MG63 (cell line): ENCODE measurements around the gene PARG. TPM values are rescaled to one million over a fixed set of nuclear protein-coding genes. Genes with fewer than 3 reads are reported as not detected.
"Not testable (repeated sequence)": the region's sequence is repeated elsewhere in the genome, so short reads cannot be mapped to it uniquely, and the experiment has no call there.

Source experiments
- DNase-seq: peaks from one replicate; pipeline ENCODE4 v3.0.0-alpha.2; 2020
- H3K27me3 ChIP-seq: fragments of 250-450 bp; sonication (Bioruptor Pico); 2 replicates; pipeline ENCODE4 v1.5.1; 2020; ENCODE audit warnings: mild to moderate bottlenecking, moderate library complexity
- H3K36me3 ChIP-seq: fragments of 250-450 bp; sonication (Bioruptor Pico); 2 replicates; pipeline ENCODE4 v1.5.1; 2020; ENCODE audit warnings: mild to moderate bottlenecking, moderate library complexity
- H3K4me3 ChIP-seq: fragments of 250-450 bp; sonication (Bioruptor Pico); 2 replicates; pipeline ENCODE4 v1.5.1; 2020; ENCODE audit warnings: mild to moderate bottlenecking, moderate library complexity
- H3K9me3 ChIP-seq: fragments of 250-450 bp; sonication (Bioruptor Pico); 2 replicates; pipeline ENCODE4 v1.5.1; 2020; ENCODE audit warnings: mild to moderate bottlenecking, moderate library complexity
- total RNA-seq: library from RNA; depleted of rRNA; stranded (reverse); fragments of >200 nt; shearing (Covaris generic); gene quantifications from 2 replicates; pipeline ENCODE4 v1.2.3, GENCODE V29; 2014; ENCODE audit warnings: low replicate concordance

PARG gene
- total RNA-seq, 1 experiment from 2014 or later: 19.3 TPM

DNA sequence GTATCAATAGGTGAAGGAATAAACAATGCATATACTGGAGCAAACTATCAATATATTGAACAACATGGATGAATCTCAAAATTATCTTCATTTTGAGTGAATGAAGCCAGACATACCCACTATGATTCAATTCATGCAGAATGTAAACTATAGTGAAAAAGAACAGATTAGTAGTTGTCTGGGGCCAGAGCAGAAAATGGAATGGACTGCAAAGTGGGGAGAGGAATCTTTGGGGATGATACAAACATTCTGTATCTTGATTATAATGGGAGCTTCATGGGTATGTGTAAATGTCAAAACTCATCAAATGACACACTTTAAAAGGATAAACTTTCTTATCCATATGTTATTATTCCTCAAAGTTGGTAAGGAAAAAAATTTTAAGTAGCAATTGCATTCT, 23.9 kb downstream of the PARG start:
- H3K27me3 ChIP-seq, H3K4me3 ChIP-seq, DNase-seq, H3K36me3 ChIP-seq, H3K9me3 ChIP-seq: not testable (repeated sequence)

DNA sequence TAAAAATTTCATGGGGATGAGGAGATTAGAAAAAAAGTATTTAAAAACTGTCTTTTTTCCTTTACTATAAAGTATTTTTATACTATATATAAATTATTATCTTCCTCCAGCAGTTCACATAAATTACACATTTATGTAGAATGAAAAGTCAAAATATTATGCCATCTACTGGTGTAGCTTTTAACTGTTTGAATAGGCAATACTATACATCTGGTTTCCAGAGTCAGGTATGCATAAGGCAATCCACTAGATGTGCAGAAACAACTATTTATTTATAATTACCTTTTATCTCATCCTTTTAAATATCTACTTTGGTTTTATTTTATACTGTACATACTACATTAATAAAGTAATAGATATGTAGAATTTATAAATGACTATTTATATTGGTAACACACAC, 25.4 kb downstream of the PARG start:
- not testable (repeated sequence) for H3K4me3 ChIP-seq, H3K27me3 ChIP-seq, DNase-seq, H3K9me3 ChIP-seq, H3K36me3 ChIP-seq

- not testable (repeated sequence) for H3K4me3 ChIP-seq, H3K36me3 ChIP-seq, H3K27me3 ChIP-seq, DNase-seq, H3K9me3 ChIP-seq
These were observed 31.5 kb downstream of the PARG start for GRCh38 chr10:49910295-49910694.

GRCh38 chr10:49908290-49909080, 33.3 kb downstream of the PARG start:
- H3K4me3 ChIP-seq, DNase-seq, H3K27me3 ChIP-seq, H3K36me3 ChIP-seq, H3K9me3 ChIP-seq: not testable (repeated sequence)

DNA sequence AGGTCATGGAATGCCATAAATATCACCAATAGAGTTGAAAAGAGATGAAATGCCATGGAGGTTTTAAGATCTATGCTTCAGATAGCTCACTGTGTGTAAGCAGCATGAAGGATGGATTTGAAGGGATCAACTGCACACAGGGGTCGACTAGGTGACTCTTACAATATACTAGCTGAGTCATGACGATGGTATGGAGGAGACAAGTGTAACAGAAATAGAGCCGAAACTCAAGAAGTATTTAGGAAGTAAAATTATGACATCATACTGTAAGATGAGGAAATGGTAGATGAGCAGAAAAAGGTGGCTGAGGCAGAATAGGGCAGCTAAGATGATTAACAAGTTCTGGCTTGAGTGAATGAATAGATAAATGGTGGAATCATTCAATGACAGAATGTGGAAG, 38.0 kb downstream of the PARG start:
- not testable (repeated sequence) for H3K36me3 ChIP-seq, H3K9me3 ChIP-seq, H3K4me3 ChIP-seq, DNase-seq, H3K27me3 ChIP-seq

GRCh38 chr10:49900406-49900805, 41.4 kb downstream of the PARG start:
- H3K36me3 ChIP-seq, H3K9me3 ChIP-seq: not testable (repeated sequence)

DNA sequence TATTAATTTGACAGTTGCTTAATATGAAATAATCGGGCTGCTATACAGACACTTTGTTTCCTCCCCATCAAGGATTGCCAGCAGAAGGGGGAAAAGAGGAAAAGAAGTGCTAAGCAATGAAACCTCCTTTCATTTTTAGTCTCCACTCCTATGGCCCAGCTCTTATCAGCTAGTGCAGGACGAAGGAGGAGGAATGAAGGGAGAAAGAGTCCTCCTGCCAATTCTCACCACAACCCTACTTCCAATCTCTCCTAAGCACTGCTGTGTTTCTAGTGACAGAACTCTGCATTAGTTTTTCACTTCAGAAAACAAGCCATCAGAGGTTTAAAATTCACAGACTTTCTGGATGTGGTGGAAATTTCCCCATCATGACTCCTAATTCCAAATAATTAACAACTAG, 41.8 kb downstream of the PARG start:
- DNase-seq, H3K27me3 ChIP-seq, H3K9me3 ChIP-seq, H3K4me3 ChIP-seq, H3K36me3 ChIP-seq: not testable (repeated sequence)

More at GRCh38 chr10:49900406-49900805, 41.4 kb downstream of the PARG start:
- DNase-seq, H3K4me3 ChIP-seq, H3K27me3 ChIP-seq: not testable (repeated sequence)

DNA sequence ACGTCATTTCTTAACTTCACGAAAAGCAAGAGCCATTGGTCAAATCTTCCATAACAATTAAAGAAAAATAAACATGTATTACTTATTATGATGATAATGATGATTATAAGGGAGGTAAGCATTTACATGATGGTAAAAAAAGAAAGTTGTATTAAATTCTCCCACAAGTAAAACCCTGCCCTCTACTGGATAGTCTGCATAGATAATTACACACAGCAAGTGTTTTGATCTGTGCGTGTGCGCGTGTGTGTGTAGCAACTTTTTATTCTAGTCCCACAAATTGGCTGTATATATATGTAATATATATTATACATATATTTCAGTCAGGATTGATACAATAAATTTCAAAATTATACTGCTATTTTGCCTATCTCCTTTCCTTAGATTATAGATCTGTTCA, 51.8 kb downstream of the PARG start:
- H3K9me3 ChIP-seq, H3K27me3 ChIP-seq, DNase-seq, H3K4me3 ChIP-seq, H3K36me3 ChIP-seq: not testable (repeated sequence)

DNA sequence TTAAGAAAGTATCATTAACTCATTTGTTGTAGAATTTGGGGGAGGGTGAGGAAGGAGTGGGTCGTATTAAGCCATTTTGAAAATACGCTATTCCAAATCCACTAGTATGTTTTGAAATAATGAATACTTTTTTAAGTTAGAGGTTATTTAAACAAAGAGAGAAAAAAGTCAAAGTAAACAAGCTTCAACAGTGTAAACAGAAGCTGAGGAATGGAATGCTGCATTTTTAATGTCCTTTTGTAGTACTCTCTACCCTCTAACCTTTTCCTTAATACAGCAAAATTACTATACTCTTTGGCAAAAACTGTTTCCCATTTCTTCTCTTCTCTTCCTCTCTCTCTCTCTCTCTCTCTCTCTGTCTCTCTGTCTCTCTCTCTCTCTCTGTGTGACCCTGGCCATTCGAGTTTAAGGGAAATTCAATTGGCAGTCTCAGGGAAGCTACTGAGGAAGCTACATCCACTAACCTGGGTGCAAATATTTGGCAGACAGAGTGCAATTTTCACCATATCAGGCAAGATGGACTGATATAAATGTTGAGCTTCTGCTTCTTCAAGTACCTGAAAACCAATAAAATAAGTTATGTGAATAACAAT, 57.0 kb downstream of the PARG start:
- not testable (repeated sequence) for H3K27me3 ChIP-seq, H3K4me3 ChIP-seq, H3K36me3 ChIP-seq, DNase-seq, H3K9me3 ChIP-seq

DNA sequence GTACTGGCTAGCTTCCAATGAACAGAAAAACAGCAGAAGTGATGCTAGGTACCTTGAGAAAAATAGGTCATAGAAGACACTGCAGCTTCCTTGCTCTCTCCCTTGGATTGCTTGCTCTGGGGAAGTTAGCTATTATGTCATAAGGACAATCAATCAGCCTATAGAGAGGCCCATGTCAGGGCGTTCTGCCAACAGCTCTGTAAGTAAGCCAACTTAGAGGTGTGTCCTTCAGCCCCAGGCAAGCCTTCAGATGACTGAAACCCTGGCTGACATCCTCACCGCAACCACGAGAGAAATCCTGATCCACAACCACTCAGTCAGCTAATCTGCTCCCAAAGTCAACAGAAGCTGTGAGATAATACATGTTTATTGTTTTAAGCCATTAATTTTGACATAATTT, 58.0 kb downstream of the PARG start:
- not testable (repeated sequence) for H3K27me3 ChIP-seq, H3K9me3 ChIP-seq, H3K4me3 ChIP-seq, H3K36me3 ChIP-seq
- peak; percentile 62 for DNase-seq

DNA sequence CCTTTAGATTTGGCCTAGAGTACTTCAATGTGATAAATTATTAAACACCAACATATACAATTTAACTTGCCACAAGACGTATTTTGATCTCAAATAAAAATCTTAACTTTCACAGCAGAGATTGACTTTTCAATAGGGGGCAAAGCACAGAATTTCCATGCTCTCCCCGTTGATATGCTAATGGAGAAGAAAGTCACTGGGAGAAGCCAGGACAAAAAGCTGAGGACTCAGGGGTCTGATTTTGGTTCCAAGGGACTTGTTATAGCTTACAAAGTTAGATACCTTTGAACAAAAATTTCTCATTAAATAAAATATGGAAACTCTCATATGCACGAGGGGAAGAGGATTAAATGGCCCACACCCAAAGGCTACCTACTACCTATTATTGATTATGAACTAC, 59.5 kb downstream of the PARG start:
- H3K27me3 ChIP-seq, H3K36me3 ChIP-seq, H3K4me3 ChIP-seq, H3K9me3 ChIP-seq, DNase-seq: not testable (repeated sequence)

DNA sequence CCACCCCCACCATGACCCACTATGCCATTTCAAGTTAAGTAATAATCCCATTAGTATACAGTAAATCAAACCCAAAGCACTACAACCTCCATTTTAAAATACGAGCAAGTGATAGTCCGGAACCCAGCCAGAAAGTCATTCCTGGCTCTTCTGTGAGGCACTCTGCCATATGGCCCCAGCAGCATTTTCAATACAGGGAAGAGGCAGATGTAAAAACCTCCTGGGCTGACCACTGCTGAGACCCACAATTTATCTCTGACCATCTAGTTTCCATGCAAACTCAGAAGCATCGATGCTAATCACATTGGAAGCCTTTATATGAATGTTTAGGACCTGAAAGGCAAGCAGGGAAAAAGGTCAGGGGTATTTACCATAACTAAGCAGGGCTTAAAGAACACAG, 69.1 kb downstream of the PARG start:
- H3K4me3 ChIP-seq: not testable (repeated sequence)

DNA sequence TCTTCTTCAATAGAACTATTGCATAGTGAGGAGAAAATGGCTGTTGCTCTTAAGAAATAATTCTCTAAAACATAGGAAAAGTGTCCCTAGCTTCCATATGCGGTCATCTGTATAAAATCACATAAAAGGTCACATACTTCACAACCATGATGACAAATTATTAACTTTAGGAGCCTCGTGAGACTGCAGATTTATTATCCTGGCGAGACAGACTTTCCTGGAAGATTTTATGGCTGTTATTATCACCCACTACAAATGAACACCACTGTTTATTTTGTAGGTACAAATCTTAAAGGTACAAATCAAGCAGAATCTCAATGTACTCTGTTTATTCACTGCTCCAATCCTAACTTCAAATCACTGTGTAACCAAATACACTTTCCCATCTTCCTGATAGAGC, 70.4 kb downstream of the PARG start:
- not testable (repeated sequence) for DNase-seq, H3K27me3 ChIP-seq

More for the DNA sequence above, 69.1 kb downstream of the PARG start:
- DNase-seq, H3K27me3 ChIP-seq, H3K9me3 ChIP-seq, H3K36me3 ChIP-seq: not testable (repeated sequence)

GRCh38 chr10:49859933-49860332, 81.9 kb downstream of the PARG start:
- H3K9me3 ChIP-seq, H3K4me3 ChIP-seq, H3K27me3 ChIP-seq, DNase-seq, H3K36me3 ChIP-seq: not testable (repeated sequence)

More for the DNA sequence above, 70.4 kb downstream of the PARG start:
- H3K4me3 ChIP-seq, H3K9me3 ChIP-seq, H3K36me3 ChIP-seq: not testable (repeated sequence)

- H3K36me3 ChIP-seq, H3K4me3 ChIP-seq, H3K9me3 ChIP-seq, H3K27me3 ChIP-seq, DNase-seq: not testable (repeated sequence)
These were observed 83.0 kb downstream of the PARG start for GRCh38 chr10:49858697-49859382.

DNA sequence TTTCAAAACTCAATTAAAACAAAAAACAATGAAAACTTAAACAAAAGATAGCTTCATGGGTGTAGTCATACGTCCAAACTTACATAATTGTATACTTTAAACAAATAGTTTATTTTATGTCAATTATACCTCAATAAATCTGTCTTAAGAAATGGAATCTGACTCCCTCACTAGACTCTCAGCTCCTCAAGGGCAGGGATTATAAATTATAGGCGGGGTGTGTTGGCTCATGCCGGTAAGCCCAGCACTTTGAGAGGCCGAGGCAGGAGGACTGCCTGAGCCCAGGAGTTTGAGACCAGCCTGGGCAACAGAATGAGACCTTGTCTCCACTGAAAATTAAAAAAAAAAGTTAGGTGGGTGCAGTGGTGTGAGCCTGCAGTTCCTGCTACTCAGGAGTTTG, 92.3 kb downstream of the PARG start:
- not testable (repeated sequence) for DNase-seq, H3K9me3 ChIP-seq, H3K4me3 ChIP-seq, H3K36me3 ChIP-seq, H3K27me3 ChIP-seq

GRCh38 chr10:49844775-49845595, 96.8 kb downstream of the PARG start:
- no peak for DNase-seq
- Histone ChIP-seq H3K27me3 (no peaks in the 10 kb centered on the region), H3K4me3 (no peak overlapping the region), H3K9me3 (no peaks in the 10 kb centered on the region), H3K36me3 (no peaks in the 10 kb centered on the region; the same call in none of the 2 replicates)
